PFSK-1 (cell line): ENCODE results near the gene USP49.

Experiments used
- FOXP2 ChIP-seq: optimal IDR thresholded peaks from 2 replicates; pipeline ENCODE3; 2011; ENCODE audit warnings: borderline replicate concordance, control low read depth, inconsistent platforms; ENCODE audit not compliant: insufficient read depth; ENCODE audit errors: extremely low read length, extremely low read depth
- POLR2AphosphoS5 ChIP-seq: IDR thresholded peaks from 2 replicates; pipeline ENCODE4 v1.6.1; 2012; ENCODE audit warnings: low read depth, mild to moderate bottlenecking, control low read depth, low read length, moderate library complexity
- REST ChIP-seq, 2 experiments: IDR thresholded peaks; 2 replicates each; pipeline versions ENCODE4 v1.6.1 to v1.8.0; 2011 to 2012; ENCODE audit warnings: low read depth in 2 of 2, low read length in 2 of 2, control low read depth in 1 of 2, inconsistent platforms in 1 of 2, mild to moderate bottlenecking in 1 of 2, moderate library complexity in 1 of 2; ENCODE audit not compliant: insufficient read depth in 1 of 2
- SIN3A ChIP-seq: IDR thresholded peaks from 2 replicates; pipeline ENCODE4 v1.6.1; 2012; ENCODE audit warnings: mild to moderate bottlenecking, low read length, moderate library complexity, borderline replicate concordance; ENCODE audit not compliant: insufficient read depth
- TAF1 ChIP-seq: IDR thresholded peaks from 2 replicates; pipeline ENCODE4 v1.6.1; 2012; ENCODE audit warnings: low read length, control low read depth, borderline replicate concordance; ENCODE audit not compliant: insufficient read depth

The USP49 gene

GRCh38 chr6:41823178-41823577 lies 72.0 kb downstream of the USP49 start:
- TF ChIP-seq FOXP2 (no peak), POLR2AphosphoS5 (no peak), REST (IDR thresholded peaks at IDR 0.05; ENCODE audit: insufficient read depth in 1 of 2, low read depth in 2 of 2, low read length in 2 of 2) (no peak), TAF1 (no peak), SIN3A (no peak)

- TF ChIP-seq FOXP2: no peak
- no peak for TF ChIP-seq TAF1
- TF ChIP-seq SIN3A: no peak
- TF ChIP-seq REST (IDR thresholded peaks at IDR 0.05; ENCODE audit: insufficient read depth in 1 of 2, low read depth in 2 of 2, low read length in 2 of 2): no peak
- no peak for TF ChIP-seq POLR2AphosphoS5
These were observed 73.2 kb downstream of the USP49 start for GRCh38 chr6:41822021-41822420.

GRCh38 chr6:41821266-41821665 lies 73.9 kb downstream of the USP49 start:
- no peak for TF ChIP-seq SIN3A
- no peak for TF ChIP-seq TAF1
- no peak for TF ChIP-seq POLR2AphosphoS5
- TF ChIP-seq REST (IDR thresholded peaks at IDR 0.05; ENCODE audit: insufficient read depth in 1 of 2, low read depth in 2 of 2, low read length in 2 of 2): no peak
- TF ChIP-seq FOXP2: no peak

- no peak for TF ChIP-seq REST (IDR thresholded peaks at IDR 0.05; ENCODE audit: insufficient read depth in 1 of 2, low read depth in 2 of 2, low read length in 2 of 2)
- no peak for TF ChIP-seq TAF1
- no peak for TF ChIP-seq POLR2AphosphoS5
- no peak for TF ChIP-seq SIN3A
- TF ChIP-seq FOXP2: no peak
These were observed 76.7 kb downstream of the USP49 start for GRCh38 chr6:41818271-41819054.

GRCh38 chr6:41815587-41815986 lies 79.6 kb downstream of the USP49 start:
- TF ChIP-seq FOXP2: no peak
- TF ChIP-seq REST (IDR thresholded peaks at IDR 0.05; ENCODE audit: insufficient read depth in 1 of 2, low read depth in 2 of 2, low read length in 2 of 2): no peak
- no peak for TF ChIP-seq POLR2AphosphoS5
- no peak for TF ChIP-seq TAF1
- TF ChIP-seq SIN3A: no peak
